HG03457 (cell line): ENCODE data around the gene SYT7.
A peak's percentile ranks its signal among the peaks of the same experiment; 100 is the strongest.

Source experiments
- ATAC-seq: cut with Tn5 transposase; IDR thresholded peaks from one replicate; pipeline ENCODE4 v1.9.1; 2021; ENCODE audit warnings: moderate number of reproducible peaks; ENCODE audit not compliant: unreplicated experiment

Gene SYT7

GRCh38 chr11:61586792-61587430, 6.0 kb upstream of the SYT7 start:
- ATAC-seq, result no peak

- no peak for ATAC-seq
Measured at GRCh38 chr11:61585115-61585514, 4.2 kb upstream of the SYT7 start.

GRCh38 chr11:61581931-61582330, 1.1 kb upstream of the SYT7 start:
- no peak for ATAC-seq

GRCh38 chr11:61580271-61580888, 496 bp downstream of the SYT7 start:
- ATAC-seq, result peak; percentile 10

- no peak for ATAC-seq
Measured at GRCh38 chr11:61579676-61580270, 1.1 kb downstream of the SYT7 start.

- no peak for ATAC-seq
Measured at GRCh38 chr11:61578819-61579675, 1.8 kb downstream of the SYT7 start.

- no peak for ATAC-seq
Measured at GRCh38 chr11:61577383-61578118, 3.3 kb downstream of the SYT7 start.

- no peak for ATAC-seq
Measured at GRCh38 chr11:61575886-61576861, 4.7 kb downstream of the SYT7 start.

- ATAC-seq, result no peak
Measured at GRCh38 chr11:61574611-61575010, 6.3 kb downstream of the SYT7 start.

GRCh38 chr11:61572913-61573312, 8.0 kb downstream of the SYT7 start:
- ATAC-seq, result no peak

- ATAC-seq, result no peak
Measured at GRCh38 chr11:61571869-61572268, 9.0 kb downstream of the SYT7 start.

GRCh38 chr11:61571337-61571736, 9.5 kb downstream of the SYT7 start:
- no peak for ATAC-seq

GRCh38 chr11:61569701-61570100, 11.2 kb downstream of the SYT7 start:
- no peak for ATAC-seq

- ATAC-seq, result no peak
Measured at GRCh38 chr11:61569018-61569417, 11.9 kb downstream of the SYT7 start.

- no peak for ATAC-seq
Measured at GRCh38 chr11:61567286-61568061, 13.4 kb downstream of the SYT7 start.

GRCh38 chr11:61564936-61565696, 15.8 kb downstream of the SYT7 start:
- ATAC-seq, result no peak

GRCh38 chr11:61560751-61561150, 20.1 kb downstream of the SYT7 start:
- no peak for ATAC-seq

- ATAC-seq, result no peak
Measured at GRCh38 chr11:61556621-61557020, 24.3 kb downstream of the SYT7 start.
